ENCODE data around the gene ERMARD.

- no peak for TF ChIP-seq CTCF (conservative IDR thresholded peaks at IDR 0.05 in 1 of 2, IDR thresholded peaks at IDR 0.05 in 1 of 2; ENCODE audit: low read depth in 1 of 2, low read length in 2 of 2)
- no peak for TF ChIP-seq EZH2 (IDR thresholded peaks at IDR 0.05; ENCODE audit: low read length, missing control alignments)
These were observed 27.2 kb downstream of the ERMARD start for GRCh38 chr6:169778646-169779045.
